SK-N-MC (cell line): Measurements from ENCODE around the gene GOLGA6L2.
"Not testable (repeated sequence)": the region's sequence is repeated elsewhere in the genome, so short reads cannot be mapped to it uniquely, and the experiment has no call there.

Experiments
- DNase-seq: peaks from one replicate; pipeline ENCODE4 v3.0.0-alpha.2; 2011; ENCODE audit warnings: low read depth, low spot score
- H3K27ac ChIP-seq: fragments of 200-600 bp; sonication (generic); 2 replicates; pipeline ENCODE4 v1.5.1; 2016; ENCODE audit warnings: mixed run types
- H3K36me3 ChIP-seq: fragments of 200-600 bp; sonication (generic); 2 replicates; pipeline ENCODE4 v1.6.1; 2017; ENCODE audit warnings: antibody characterized with exemption, low read length, mixed read lengths; ENCODE audit not compliant: insufficient read depth
- H3K4me3 ChIP-seq: fragments of 200-600 bp; sonication (generic); 2 replicates; pipeline ENCODE4 v1.5.1; 2016
- H3K9ac ChIP-seq: fragments of 200-600 bp; sonication (generic); 2 replicates; pipeline ENCODE4 v1.8.0; 2017; ENCODE audit warnings: mixed run types, mixed read lengths; ENCODE audit not compliant: insufficient read length
- H3K9me3 ChIP-seq: fragments of 200-600 bp; sonication (generic); 2 replicates; pipeline ENCODE4 v1.6.1; 2017; ENCODE audit warnings: low read depth, mild to moderate bottlenecking, antibody characterized with exemption, low read length, moderate library complexity, mixed read lengths
- EZH2 ChIP-seq: fragments of 200-600 bp; sonication (generic); IDR thresholded peaks from one replicate; pipeline ENCODE4 v1.6.1; 2017; ENCODE audit warnings: antibody characterized with exemption
- FOXP2 ChIP-seq: optimal IDR thresholded peaks from 2 replicates; pipeline ENCODE3; 2011; ENCODE audit warnings: mild to moderate bottlenecking, moderate library complexity; ENCODE audit not compliant: insufficient read depth; ENCODE audit errors: extremely low read length, control extremely low read depth
- POLR2AphosphoS5 ChIP-seq: IDR thresholded peaks from 2 replicates; pipeline ENCODE4 v1.6.1; 2012; ENCODE audit warnings: mild to moderate bottlenecking, low read depth, low read length, borderline replicate concordance

Gene GOLGA6L2

GRCh38 chr15:23416349-23417276, 30.4 kb downstream of the GOLGA6L2 start:
- Histone ChIP-seq H3K4me3 (no peak overlapping the region), H3K36me3 (no peaks in the 10 kb centered on the region), H3K9ac (no peak overlapping the region), H3K9me3 (no peaks in the 10 kb centered on the region), H3K27ac (no peak overlapping the region)
- no peak for DNase-seq
- TF ChIP-seq POLR2AphosphoS5: no peak
- TF ChIP-seq FOXP2: no peak
- TF ChIP-seq EZH2: no peak

GRCh38 chr15:23415866-23416265, 31.2 kb downstream of the GOLGA6L2 start:
- H3K36me3 ChIP-seq, H3K4me3 ChIP-seq, DNase-seq, H3K9me3 ChIP-seq, H3K9ac ChIP-seq, H3K27ac ChIP-seq: not testable (repeated sequence)

- no peak overlapping the region for H3K27ac ChIP-seq
- no peak overlapping the region for H3K9ac ChIP-seq
- H3K9me3 ChIP-seq: no peaks in the 10 kb centered on the region
- H3K4me3 ChIP-seq: no peak overlapping the region
- DNase-seq: no peak
- TF ChIP-seq POLR2AphosphoS5 (no peak), EZH2 (no peak), FOXP2 (no peak)
- H3K36me3 ChIP-seq: no peaks in the 10 kb centered on the region
Measured at GRCh38 chr15:23415321-23415865, 31.6 kb downstream of the GOLGA6L2 start.

- not testable (repeated sequence) for DNase-seq, H3K36me3 ChIP-seq, H3K4me3 ChIP-seq, H3K9me3 ChIP-seq, H3K9ac ChIP-seq, H3K27ac ChIP-seq
Measured at GRCh38 chr15:23412881-23413600, 34.0 kb downstream of the GOLGA6L2 start.

- DNase-seq: no peak
- TF ChIP-seq EZH2: no peak
- no peak for TF ChIP-seq POLR2AphosphoS5
- TF ChIP-seq FOXP2: no peak
- H3K27ac ChIP-seq: no peak overlapping the region
- H3K4me3 ChIP-seq: no peak overlapping the region
- no peaks in the 10 kb centered on the region for H3K9me3 ChIP-seq
- H3K9ac ChIP-seq: no peak overlapping the region
- H3K36me3 ChIP-seq: no peaks in the 10 kb centered on the region
Measured at GRCh38 chr15:23411841-23412240, 35.2 kb downstream of the GOLGA6L2 start.

GRCh38 chr15:23403550-23403949, 43.5 kb downstream of the GOLGA6L2 start:
- Histone ChIP-seq H3K9me3 (no peaks in the 10 kb centered on the region), H3K27ac (no peak overlapping the region), H3K4me3 (no peak overlapping the region), H3K9ac (no peak overlapping the region), H3K36me3 (no peaks in the 10 kb centered on the region)
- no peak for DNase-seq
- no peak for TF ChIP-seq POLR2AphosphoS5

- Histone ChIP-seq H3K9ac (no peak overlapping the region), H3K9me3 (no peaks in the 10 kb centered on the region), H3K4me3 (no peak overlapping the region), H3K36me3 (no peaks in the 10 kb centered on the region), H3K27ac (no peak overlapping the region)
- no peak for DNase-seq
- TF ChIP-seq EZH2: no peak
- TF ChIP-seq FOXP2: no peak
- TF ChIP-seq POLR2AphosphoS5: no peak
Measured at GRCh38 chr15:23402544-23402943, 44.5 kb downstream of the GOLGA6L2 start.

GRCh38 chr15:23402140-23402539, 44.9 kb downstream of the GOLGA6L2 start:
- Histone ChIP-seq H3K27ac (no peak overlapping the region), H3K9me3 (no peaks in the 10 kb centered on the region), H3K4me3 (no peak overlapping the region), H3K36me3 (no peaks in the 10 kb centered on the region), H3K9ac (no peak overlapping the region)
- no peak for TF ChIP-seq POLR2AphosphoS5
- no peak for TF ChIP-seq EZH2
- TF ChIP-seq FOXP2: no peak
- DNase-seq: no peak
